ENCODE measurements around the gene GRID2. TPM values are rescaled to one million over a fixed set of nuclear protein-coding genes. Genes with fewer than 3 reads are reported as not detected.

GRID2 gene
- total and polyA plus RNA-seq, 2 of the 4 experiments (the other 2 are of a cell fraction), result under 0.01 TPM; not detected in 1

DNA sequence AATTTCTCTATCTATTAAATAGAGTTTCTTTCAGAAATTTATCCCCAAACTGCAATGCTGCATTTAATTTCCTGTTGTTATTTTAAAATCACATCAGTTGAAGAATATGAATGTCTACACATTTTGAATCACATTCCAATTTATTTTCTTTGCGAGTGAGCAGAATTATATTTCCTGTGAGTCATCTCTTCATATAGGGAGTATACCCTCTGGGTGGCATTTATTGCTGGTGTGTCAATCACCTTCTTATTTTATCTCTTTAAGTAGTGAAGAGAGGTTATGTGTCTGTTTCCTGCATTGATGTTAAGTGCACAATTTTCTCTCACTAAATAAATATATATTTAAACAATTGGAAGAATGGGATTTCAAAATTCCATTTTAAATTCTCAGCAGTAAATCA lies 1013.8 kb downstream of the GRID2 start:
- WGBS, 2 experiments (ENCODE audit: extremely low coverage in 2 of 2, insufficient read length in 1 of 2), result no CpG with 5 or more reads among the region's 1 CpG
- Histone ChIP-seq H3K36me3 (ENCODE audit: control insufficient read depth, insufficient read depth, low read length) (no peaks in the 10 kb centered on the region), H4K91ac (ENCODE audit: insufficient read depth, low read depth, low read length) (no peak overlapping the region), H3K4me1 (ENCODE audit: control insufficient read depth, insufficient read depth, low read length) (no peaks in the 10 kb centered on the region), H3K9me1 (ENCODE audit: insufficient read depth, low read length) (no peaks in the 10 kb centered on the region), H4K20me1 (ENCODE audit: insufficient read depth, low read length) (no peaks in the 10 kb centered on the region), H2BK120ac (ENCODE audit: low read depth, low read length) (no peak overlapping the region), H3K4me3 (ENCODE audit: insufficient read depth, low read depth, low read length) (no peak overlapping the region), H2AK9ac (replicated peaks; ENCODE audit: low read depth, low read length, poor library complexity) (no peak overlapping the region), H3K4me2 (ENCODE audit: low read depth, low read length) (no peak overlapping the region), H2AFZ (replicated peaks; ENCODE audit: low read length, poor library complexity) (no peak overlapping the region), H3K79me1 (ENCODE audit: low read depth in 1 of 2, low read length in 2 of 2) (no peaks in the 10 kb centered on the region), H4K8ac (ENCODE audit: low read depth in 2 of 2, low read length in 2 of 2) (no peak overlapping the region), H3K9ac (ENCODE audit: low read depth, low read length) (no peak overlapping the region), H2BK20ac (ENCODE audit: low read depth, low read length) (no peak overlapping the region), H3K27ac (ENCODE audit: insufficient read depth, low read length) (no peak overlapping the region), H2AK5ac (ENCODE audit: low read depth, low read length) (no peak overlapping the region), H2BK5ac (ENCODE audit: low read depth, low read length, poor library complexity, severe bottlenecking) (no peak overlapping the region), H3K27me3 (ENCODE audit: control insufficient read depth, insufficient read depth, low read length) (no peaks in the 10 kb centered on the region), H3K4ac (ENCODE audit: low read depth, low read length) (no peak overlapping the region), H3K23ac (ENCODE audit: low read depth, low read length) (no peak overlapping the region), H3K18ac (ENCODE audit: low read depth, low read length) (no peak overlapping the region), H3K9me3 (ENCODE audit: control insufficient read depth, insufficient read depth, low read length) (no peaks in the 10 kb centered on the region), H3K56ac (ENCODE audit: extremely low read depth, insufficient read depth, low read length) (no peak overlapping the region), H3K14ac (replicated peaks; ENCODE audit: low read depth, low read length) (no peak overlapping the region), H4K5ac (ENCODE audit: low read depth, low read length) (no peak overlapping the region), H2BK15ac (ENCODE audit: low read depth, low read length) (no peak overlapping the region)
- intact Hi-C loops (cut with micrococcal nuclease) (no loop called here), in situ Hi-C loops (cut with MboI; ENCODE audit: low sequenced_read_pairs) (no loop called here), dilution Hi-C loops (cut with HindIII; ENCODE audit: low sequenced_read_pairs, unreplicated experiment) (no loop called here)
- ChIA-PET CTCF (no interaction called here), POLR2A (ENCODE audit: unreplicated experiment) (no interaction called here)
- DNase-seq (no peak), ATAC-seq (ENCODE audit: low read depth) (no peak)
- no TSS peak for BruUV-seq (replicated peaks)
- TF ChIP-seq FOS (IDR thresholded peaks at IDR 0.05; ENCODE audit: low read depth, low read length) (no peak), CHD1 (IDR thresholded peaks at IDR 0.05; ENCODE audit: low read depth, low read length) (no peak), MAZ (IDR thresholded peaks at IDR 0.05; ENCODE audit: borderline replicate concordance, low read depth, low read length) (no peak), BHLHE40 (IDR thresholded peaks at IDR 0.05; ENCODE audit: low read depth, low read length) (no peak), NFE2L2 (IDR thresholded peaks at IDR 0.05; ENCODE audit: low read depth, low read length) (no peak), RFX5 (IDR thresholded peaks at IDR 0.05; ENCODE audit: low read depth, low read length) (no peak), RCOR1 (IDR thresholded peaks at IDR 0.05; ENCODE audit: insufficient replicate concordance, low read length) (no peak), RAD21 (IDR thresholded peaks at IDR 0.05; ENCODE audit: low read length) (no peak), MAFK (IDR thresholded peaks at IDR 0.05; ENCODE audit: low read depth, low read length) (no peak), MXI1 (IDR thresholded peaks at IDR 0.05; ENCODE audit: borderline replicate concordance, low read depth, low read length) (no peak), POLR2A (IDR thresholded peaks at IDR 0.05; ENCODE audit: low read depth, low read length) (no peak), CEBPB (IDR thresholded peaks at IDR 0.05; ENCODE audit: low read depth, low read length) (no peak), SMC3 (IDR thresholded peaks at IDR 0.05; ENCODE audit: low read depth, low read length) (no peak)
- TF ChIP-seq, protein P1, sequence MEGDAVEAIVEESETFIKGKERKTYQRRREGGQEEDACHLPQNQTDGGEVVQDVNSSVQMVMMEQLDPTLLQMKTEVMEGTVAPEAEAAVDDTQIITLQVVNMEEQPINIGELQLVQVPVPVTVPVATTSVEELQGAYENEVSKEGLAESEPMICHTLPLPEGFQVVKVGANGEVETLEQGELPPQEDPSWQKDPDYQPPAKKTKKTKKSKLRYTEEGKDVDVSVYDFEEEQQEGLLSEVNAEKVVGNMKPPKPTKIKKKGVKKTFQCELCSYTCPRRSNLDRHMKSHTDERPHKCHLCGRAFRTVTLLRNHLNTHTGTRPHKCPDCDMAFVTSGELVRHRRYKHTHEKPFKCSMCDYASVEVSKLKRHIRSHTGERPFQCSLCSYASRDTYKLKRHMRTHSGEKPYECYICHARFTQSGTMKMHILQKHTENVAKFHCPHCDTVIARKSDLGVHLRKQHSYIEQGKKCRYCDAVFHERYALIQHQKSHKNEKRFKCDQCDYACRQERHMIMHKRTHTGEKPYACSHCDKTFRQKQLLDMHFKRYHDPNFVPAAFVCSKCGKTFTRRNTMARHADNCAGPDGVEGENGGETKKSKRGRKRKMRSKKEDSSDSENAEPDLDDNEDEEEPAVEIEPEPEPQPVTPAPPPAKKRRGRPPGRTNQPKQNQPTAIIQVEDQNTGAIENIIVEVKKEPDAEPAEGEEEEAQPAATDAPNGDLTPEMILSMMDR (conservative IDR thresholded peaks at IDR 0.05; ENCODE audit: low read depth, low read length), result no peak
- TF ChIP-seq, protein P2, sequence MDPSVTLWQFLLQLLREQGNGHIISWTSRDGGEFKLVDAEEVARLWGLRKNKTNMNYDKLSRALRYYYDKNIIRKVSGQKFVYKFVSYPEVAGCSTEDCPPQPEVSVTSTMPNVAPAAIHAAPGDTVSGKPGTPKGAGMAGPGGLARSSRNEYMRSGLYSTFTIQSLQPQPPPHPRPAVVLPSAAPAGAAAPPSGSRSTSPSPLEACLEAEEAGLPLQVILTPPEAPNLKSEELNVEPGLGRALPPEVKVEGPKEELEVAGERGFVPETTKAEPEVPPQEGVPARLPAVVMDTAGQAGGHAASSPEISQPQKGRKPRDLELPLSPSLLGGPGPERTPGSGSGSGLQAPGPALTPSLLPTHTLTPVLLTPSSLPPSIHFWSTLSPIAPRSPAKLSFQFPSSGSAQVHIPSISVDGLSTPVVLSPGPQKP (IDR thresholded peaks at IDR 0.05; ENCODE audit: borderline replicate concordance, low read depth, low read length), result no peak
- TF ChIP-seq, protein P3, sequence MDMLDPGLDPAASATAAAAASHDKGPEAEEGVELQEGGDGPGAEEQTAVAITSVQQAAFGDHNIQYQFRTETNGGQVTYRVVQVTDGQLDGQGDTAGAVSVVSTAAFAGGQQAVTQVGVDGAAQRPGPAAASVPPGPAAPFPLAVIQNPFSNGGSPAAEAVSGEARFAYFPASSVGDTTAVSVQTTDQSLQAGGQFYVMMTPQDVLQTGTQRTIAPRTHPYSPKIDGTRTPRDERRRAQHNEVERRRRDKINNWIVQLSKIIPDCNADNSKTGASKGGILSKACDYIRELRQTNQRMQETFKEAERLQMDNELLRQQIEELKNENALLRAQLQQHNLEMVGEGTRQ (IDR thresholded peaks at IDR 0.05; ENCODE audit: low read depth, low read length), result no peak
